Measurements from ENCODE around the gene ITPKC. TPM values are rescaled to one million over a fixed set of nuclear protein-coding genes. Genes with fewer than 3 reads are reported as not detected.
"Not testable (repeated sequence)": the region's sequence is repeated elsewhere in the genome, so short reads cannot be mapped to it uniquely, and the experiment has no call there.

Gene ITPKC
- total RNA-seq, 1 experiment from 2014 or later = 4.6 TPM

- DNase-seq (ENCODE audit: low read depth, low spot score); in situ Hi-C loops (cut with HindIII; ENCODE audit: low pct_unique_long_range_greater_than_20kb, low sequenced_read_pairs): not testable (repeated sequence)
These were observed 13.2 kb downstream of the ITPKC start for GRCh38 chr19:40730065-40730464.

GRCh38 chr19:40732304-40732703 is 15.4 kb downstream of the ITPKC start:
- in situ Hi-C loops (cut with HindIII; ENCODE audit: low pct_unique_long_range_greater_than_20kb, low sequenced_read_pairs); DNase-seq (ENCODE audit: low read depth, low spot score): not testable (repeated sequence)

- in situ Hi-C loops (cut with HindIII; ENCODE audit: low pct_unique_long_range_greater_than_20kb, low sequenced_read_pairs) = no loop called here
- DNase-seq (ENCODE audit: low read depth, low spot score) = no peak
These were observed 16.2 kb downstream of the ITPKC start for GRCh38 chr19:40733149-40733548.

GRCh38 chr19:40735013-40735771 is 18.3 kb downstream of the ITPKC start:
- in situ Hi-C loops (cut with HindIII; ENCODE audit: low pct_unique_long_range_greater_than_20kb, low sequenced_read_pairs) = no loop called here

GRCh38 chr19:40736661-40737060 is 19.7 kb downstream of the ITPKC start:
- no peak for DNase-seq (ENCODE audit: low read depth, low spot score)
- in situ Hi-C loops (cut with HindIII; ENCODE audit: low pct_unique_long_range_greater_than_20kb, low sequenced_read_pairs) = no loop called here

More at GRCh38 chr19:40735013-40735771, 18.3 kb downstream of the ITPKC start:
- DNase-seq (ENCODE audit: low read depth, low spot score) = no peak

- in situ Hi-C loops (cut with HindIII; ENCODE audit: low pct_unique_long_range_greater_than_20kb, low sequenced_read_pairs) = no loop called here
- no peak for DNase-seq (ENCODE audit: low read depth, low spot score)
These were observed 20.3 kb downstream of the ITPKC start for GRCh38 chr19:40737102-40737644.

- DNase-seq (ENCODE audit: low read depth, low spot score) = no peak
- in situ Hi-C loops (cut with HindIII; ENCODE audit: low pct_unique_long_range_greater_than_20kb, low sequenced_read_pairs) = no loop called here
These were observed 22.3 kb downstream of the ITPKC start for GRCh38 chr19:40739030-40739839.

- no peak for DNase-seq (ENCODE audit: low read depth, low spot score)
- in situ Hi-C loops (cut with HindIII; ENCODE audit: low pct_unique_long_range_greater_than_20kb, low sequenced_read_pairs) = no loop called here
These were observed 23.2 kb downstream of the ITPKC start for GRCh38 chr19:40739871-40740703.

GRCh38 chr19:40740747-40741146 is 23.8 kb downstream of the ITPKC start:
- DNase-seq (ENCODE audit: low read depth, low spot score) = no peak

GRCh38 chr19:40741527-40742390 is 24.8 kb downstream of the ITPKC start:
- in situ Hi-C loops (cut with HindIII; ENCODE audit: low pct_unique_long_range_greater_than_20kb, low sequenced_read_pairs) = no loop called here
- no peak for DNase-seq (ENCODE audit: low read depth, low spot score)

More at GRCh38 chr19:40740747-40741146, 23.8 kb downstream of the ITPKC start:
- in situ Hi-C loops (cut with HindIII; ENCODE audit: low pct_unique_long_range_greater_than_20kb, low sequenced_read_pairs) = no loop called here

GRCh38 chr19:40742477-40742876 is 25.6 kb downstream of the ITPKC start:
- in situ Hi-C loops (cut with HindIII; ENCODE audit: low pct_unique_long_range_greater_than_20kb, low sequenced_read_pairs) = no loop called here
- no peak for DNase-seq (ENCODE audit: low read depth, low spot score)

- DNase-seq (ENCODE audit: low read depth, low spot score) = no peak
- in situ Hi-C loops (cut with HindIII; ENCODE audit: low pct_unique_long_range_greater_than_20kb, low sequenced_read_pairs) = no loop called here
These were observed 26.0 kb downstream of the ITPKC start for GRCh38 chr19:40742886-40743285.

- DNase-seq (ENCODE audit: low read depth, low spot score) = no peak
- in situ Hi-C loops (cut with HindIII; ENCODE audit: low pct_unique_long_range_greater_than_20kb, low sequenced_read_pairs) = no loop called here
These were observed 27.0 kb downstream of the ITPKC start for GRCh38 chr19:40743926-40744325.

- peak; percentile 17 for DNase-seq (ENCODE audit: low read depth, low spot score)
- in situ Hi-C loops (cut with HindIII; ENCODE audit: low pct_unique_long_range_greater_than_20kb, low sequenced_read_pairs) = no loop called here
These were observed 27.9 kb downstream of the ITPKC start for GRCh38 chr19:40744554-40745401.

- in situ Hi-C loops (cut with HindIII; ENCODE audit: low pct_unique_long_range_greater_than_20kb, low sequenced_read_pairs) = no loop called here
- no peak for DNase-seq (ENCODE audit: low read depth, low spot score)
These were observed 28.5 kb downstream of the ITPKC start for GRCh38 chr19:40745402-40745780.

GRCh38 chr19:40747536-40747935 is 30.6 kb downstream of the ITPKC start:
- in situ Hi-C loops (cut with HindIII; ENCODE audit: low pct_unique_long_range_greater_than_20kb, low sequenced_read_pairs) = no loop called here
- no peak for DNase-seq (ENCODE audit: low read depth, low spot score)
